ENCODE results near the gene MINDY1.

The MINDY1 gene

DNA sequence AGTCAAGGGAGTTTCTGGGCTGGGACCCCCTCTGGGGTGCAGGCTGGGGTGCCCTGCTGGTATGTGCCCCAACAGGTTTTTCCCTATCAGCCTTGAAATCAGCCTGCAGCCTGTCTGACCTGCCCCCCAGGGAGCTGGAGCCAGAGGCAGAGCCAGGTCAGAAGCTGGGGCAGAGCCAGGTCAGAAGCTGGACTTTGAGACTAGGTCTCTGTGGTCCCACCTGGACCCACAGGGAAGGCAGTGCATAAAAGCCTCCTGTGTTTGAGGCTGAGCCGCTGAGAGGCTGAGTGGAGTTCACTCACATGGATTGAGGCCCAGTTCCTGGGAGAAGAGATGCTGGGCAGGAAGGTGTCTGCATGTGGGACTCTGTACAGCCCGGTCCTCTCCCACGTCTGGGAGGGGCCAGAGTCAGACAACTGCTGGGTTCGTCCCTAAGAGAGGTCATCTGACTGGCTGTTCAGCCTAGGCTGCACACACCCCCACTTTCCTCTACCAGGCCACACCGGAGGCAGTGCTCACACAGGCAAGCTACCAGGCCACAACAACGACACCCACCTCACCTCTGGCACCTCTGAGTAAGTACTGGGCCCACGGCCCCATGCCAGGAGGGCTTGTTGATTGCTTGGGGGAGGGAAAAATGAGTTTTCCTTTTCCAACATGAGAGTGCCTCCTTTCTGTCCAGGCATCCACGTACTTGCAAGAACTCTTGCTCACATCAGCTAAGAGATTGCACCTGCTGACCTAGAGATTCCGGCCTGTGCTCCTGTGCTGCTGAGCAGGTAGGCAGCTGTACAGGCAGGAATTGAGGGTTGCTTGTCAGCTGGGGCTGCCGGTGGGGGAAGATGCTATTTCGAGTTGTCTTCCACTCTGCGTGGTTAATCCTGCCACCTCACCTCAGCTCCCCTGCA, 24.6 kb downstream of the MINDY1 start, which contains the start of gene ANXA9:
Gene ANXA9 (plus strand): TSS at position 488 of the 908 bp plus-strand sequence. CDS start 814 bp downstream, outside the sequence.
- no peak for DNase-seq

DNA sequence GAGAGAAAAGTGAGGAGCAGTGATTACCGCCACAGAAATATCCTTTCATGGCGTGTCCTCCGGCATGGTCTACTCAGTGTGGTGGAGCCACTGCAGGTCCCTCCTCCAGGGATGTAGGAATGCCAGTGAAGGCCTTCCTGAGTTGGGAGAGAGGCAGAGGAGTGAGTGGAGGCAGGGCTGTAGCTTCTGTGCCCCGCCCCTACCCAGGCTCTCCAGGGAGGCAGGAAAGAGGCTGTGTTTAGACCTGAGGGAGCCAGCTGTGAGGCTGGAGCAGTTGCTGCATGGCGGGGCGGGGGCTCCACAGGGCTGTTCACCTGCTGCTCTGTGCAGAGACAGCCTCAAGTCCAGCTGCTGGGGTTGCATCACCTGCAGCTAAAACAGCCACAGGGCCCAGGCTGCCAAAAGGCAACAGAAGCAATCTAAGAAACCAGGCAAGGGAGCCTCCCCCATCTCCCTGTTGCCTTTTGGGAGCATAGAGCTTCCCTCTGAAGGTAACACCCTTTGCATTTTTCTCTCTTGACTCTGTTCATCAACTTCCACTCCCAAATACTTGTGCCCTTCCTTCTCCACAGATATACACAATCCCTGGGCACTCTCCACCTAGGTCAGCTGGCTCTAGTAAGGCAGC, 25.4 kb downstream of the MINDY1 start:
- DNase-seq = peak; percentile 87

DNA sequence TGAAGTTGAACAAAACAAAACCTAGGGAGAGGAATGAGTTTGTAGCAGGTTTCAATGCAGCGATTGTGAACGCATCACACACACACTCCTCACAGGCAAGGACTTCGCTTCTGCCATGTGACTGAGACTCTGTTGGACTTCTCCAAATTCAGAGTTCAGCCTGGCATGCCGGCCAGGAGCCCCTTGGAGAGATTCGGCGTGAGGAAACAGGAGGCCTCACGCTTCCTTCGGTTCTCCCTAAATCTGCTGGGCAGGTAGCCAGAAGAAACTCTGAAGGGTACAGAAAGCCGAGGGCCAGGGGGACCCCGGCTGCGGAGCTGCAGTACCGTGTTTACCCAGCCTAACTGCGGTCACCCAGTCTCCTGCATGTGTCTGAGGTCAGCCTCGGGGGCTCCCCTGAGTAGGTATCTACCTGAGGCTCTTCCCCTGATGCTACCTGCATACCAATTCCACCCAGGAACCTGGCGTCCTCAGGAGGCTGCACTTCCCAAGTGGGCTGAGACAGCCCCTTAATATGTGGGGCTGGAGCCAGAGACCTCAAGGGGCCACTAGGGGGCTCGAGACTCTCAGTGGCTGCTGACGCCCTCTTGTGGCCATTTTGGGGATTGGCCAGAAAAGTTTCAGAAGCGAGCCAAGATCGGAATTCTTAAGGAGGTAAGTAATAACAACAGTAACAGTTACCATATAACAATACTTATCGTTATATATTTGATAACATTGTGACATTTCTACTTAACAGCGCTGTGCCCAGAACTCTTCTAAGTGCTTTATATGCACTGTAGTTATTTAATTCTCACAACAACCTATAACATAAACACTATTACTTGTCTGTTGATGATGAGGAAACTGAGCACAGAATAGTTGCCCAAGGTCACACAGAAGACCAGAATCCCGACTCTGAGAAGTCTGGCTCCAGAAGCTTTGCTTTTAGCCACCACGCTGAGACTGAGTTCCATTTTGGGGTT, 27.3 kb downstream of the MINDY1 start:
- peak; percentile 71 for DNase-seq

DNA sequence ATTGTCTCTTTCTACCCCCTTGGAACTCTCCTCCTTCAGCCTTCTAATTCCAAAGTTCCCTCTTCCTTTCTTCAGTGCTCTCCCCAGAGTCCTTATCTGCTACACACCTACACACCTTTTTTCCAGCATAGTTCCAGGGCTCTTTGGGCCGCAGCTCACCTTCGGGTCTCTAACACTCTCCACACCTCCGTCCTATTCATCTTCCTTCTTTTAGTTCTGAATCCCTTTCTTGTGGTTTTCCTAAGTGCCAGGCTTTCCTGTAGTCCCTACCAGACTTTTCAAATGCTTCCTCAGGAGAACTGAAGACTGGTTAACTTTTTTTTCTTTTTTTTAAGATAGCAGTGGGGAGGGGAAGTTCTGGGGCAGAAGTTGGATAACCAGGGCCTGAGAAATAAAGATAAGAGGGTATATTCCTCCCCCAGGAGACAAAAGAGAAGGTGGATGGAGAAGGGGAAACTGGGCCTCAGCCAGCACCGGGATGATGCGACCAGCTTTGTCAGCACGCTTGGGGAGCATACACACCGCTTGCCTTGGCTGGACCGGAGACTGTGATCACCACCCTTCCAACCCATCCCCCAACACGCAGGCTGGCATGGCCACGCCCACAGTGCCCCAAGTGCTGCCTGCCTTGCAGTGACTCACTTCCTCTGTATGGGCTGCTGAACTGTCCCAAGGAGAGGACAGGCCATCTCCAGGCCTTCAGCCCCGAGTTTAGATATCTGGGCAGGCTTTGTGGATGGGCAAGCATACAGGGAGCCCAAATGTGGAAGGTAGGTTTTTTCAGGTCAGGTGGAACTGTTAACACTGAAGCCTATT, 29.6 kb downstream of the MINDY1 start:
- DNase-seq = peak; percentile 84

DNA sequence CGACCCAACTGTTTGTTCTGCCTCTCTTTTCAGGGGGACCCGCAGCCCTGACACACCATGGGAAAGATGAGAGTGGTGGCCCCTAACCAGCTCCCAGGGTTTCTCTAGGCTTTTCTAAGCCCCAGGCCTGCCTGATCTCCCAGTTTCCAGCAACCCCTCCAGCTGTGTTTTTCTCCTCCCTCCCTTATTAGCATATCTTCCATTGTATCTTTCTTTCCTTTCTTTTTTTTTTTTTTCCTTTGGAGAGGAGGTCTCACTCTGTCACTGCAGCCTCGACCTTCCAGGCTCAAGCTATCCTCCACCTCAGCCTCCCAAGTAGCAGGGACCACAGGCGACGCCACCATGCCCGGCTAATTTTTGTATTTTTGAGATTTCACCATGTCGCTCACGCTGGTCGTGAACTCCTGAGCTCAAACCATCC, 30.3 kb downstream of the MINDY1 start:
- DNase-seq = no peak

DNA sequence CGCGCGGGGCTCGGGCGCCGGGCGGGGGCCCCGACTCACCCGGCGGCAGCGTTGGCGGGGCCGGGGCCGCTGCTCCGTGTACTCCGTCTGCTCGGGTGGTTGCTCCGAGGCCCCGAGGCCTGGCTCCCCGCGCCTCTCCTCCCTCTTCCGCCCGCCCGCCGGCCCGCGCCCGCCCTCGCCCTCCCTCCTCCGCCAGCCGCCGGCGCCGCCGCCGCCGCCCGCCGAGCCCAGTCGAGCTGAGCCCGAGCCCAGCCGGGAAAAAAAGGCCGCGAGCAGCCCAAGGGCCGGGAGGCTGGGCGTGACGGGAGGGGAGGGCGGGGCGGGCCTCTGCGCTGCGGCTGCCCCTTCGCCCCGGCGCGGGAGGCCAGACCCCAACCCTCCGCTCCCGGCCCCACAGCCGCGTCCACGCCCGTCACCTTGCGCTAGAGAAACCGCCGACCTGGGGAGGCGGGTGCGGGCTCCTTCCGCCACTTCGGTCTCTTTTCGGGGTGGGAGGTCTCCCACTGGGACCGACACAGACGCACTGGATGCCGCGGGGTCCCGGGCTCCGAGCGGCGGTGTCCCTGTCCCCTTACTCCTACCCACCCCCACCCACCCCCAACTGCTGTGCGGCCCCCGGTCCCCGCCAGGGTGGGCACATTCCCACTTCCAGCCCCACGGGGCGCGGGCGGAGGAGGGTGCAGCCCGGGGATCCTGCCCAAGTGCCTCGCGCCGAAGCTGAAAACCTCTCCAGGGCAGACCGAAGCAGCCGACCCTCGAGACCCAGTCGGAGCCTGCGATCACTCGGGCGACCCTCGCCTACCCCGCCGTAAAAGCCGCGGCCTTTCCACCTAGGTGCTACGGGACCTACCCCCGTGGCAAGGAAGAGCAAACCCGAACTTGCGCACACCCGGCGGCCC, 31.9 kb downstream of the MINDY1 start, which contains the start of gene CERS2:
Gene CERS2 (minus strand): TSS at position 256 of the 899 bp plus-strand sequence. CDS start 5,745 bp downstream, outside the sequence.
- peak; percentile 68 for DNase-seq

DNA sequence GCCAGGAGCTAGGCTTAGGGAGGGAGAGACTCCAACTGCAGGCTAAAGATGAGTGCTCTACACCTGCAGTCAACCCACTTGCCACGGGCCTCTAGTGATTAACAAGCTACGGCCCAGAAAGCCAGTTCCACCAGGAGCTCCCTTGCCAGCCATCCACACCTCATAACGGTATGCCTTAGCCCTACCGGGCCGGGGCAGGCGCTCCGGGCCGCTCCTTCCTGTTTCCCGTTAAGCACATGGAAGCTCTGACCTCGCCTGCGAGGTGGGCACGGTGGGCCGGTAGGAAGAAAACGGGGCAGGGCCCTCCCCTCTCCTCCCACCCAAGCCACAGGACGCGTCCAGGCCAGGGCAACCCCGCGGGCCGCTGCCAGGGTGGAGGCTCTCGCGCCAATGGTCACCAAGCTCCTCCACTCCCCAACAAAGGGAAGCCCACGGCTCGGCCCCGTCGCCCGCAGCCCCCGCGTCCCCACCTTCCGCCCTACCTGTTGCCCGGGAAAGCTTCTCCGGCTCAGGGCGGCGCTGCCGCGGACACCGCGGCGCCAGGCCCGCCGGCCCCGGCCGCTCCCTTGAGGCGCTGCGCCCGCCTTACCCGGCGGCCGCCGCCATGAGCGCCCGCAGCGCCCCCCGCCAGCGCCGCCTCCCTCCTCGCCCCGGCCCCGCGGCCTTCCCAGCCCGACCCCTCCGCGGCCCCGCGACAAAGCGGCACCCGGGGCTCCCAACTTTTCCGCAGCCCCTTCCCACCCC, 32.7 kb downstream of the MINDY1 start:
- DNase-seq = no peak

DNA sequence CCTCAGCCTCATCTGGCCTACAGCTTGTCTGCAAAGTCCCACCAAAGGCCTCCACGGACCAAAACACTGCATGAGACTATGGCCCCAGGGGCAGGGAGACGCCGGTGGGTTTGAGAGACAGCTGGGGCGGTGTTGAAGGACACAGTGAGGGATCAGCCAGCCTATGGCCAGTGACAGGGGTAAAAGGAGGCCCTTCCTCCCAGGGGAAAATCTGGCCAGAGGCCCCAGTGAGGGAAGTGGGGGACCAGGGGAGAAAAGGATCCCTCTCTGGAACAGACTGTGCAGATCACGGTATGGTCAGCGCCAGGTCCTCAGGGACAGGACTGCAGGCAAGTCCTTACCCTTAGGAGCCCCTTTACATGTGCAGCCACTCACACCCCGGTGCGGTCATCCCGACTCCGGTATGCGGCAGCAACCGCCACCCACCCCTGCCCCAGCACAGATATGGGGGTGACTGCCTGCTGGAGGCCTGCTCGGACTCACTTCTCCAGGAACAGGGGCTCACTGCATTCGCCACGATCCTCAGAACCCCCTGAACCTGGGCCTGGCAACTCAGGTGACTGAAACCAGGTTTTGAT, 33.4 kb downstream of the MINDY1 start:
- no peak for DNase-seq

DNA sequence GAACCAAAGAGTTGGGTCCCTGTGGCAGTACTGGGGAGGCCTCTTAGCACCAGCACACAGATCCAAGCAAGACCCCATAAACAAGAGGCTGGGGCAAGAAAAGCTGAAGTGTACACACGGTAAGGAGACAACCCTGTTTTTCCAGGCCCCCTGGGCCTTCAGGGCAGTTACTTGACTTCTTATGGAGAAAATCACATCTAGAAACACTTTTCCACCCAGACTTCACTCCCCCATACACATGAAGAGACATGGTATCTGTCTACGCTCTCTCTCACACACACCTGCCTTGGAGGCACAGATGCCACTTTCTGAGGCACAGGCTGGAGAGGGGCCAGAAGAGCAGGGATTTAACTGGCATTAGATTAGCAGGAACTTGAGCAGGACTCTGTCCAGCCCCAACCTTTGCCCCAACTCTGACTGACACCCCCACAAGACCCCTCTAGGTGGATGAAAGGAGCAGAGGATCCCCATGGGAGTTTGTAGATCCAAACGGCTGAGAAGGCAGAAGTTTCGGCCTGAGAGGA, 34.2 kb downstream of the MINDY1 start:
- no peak for DNase-seq

DNA sequence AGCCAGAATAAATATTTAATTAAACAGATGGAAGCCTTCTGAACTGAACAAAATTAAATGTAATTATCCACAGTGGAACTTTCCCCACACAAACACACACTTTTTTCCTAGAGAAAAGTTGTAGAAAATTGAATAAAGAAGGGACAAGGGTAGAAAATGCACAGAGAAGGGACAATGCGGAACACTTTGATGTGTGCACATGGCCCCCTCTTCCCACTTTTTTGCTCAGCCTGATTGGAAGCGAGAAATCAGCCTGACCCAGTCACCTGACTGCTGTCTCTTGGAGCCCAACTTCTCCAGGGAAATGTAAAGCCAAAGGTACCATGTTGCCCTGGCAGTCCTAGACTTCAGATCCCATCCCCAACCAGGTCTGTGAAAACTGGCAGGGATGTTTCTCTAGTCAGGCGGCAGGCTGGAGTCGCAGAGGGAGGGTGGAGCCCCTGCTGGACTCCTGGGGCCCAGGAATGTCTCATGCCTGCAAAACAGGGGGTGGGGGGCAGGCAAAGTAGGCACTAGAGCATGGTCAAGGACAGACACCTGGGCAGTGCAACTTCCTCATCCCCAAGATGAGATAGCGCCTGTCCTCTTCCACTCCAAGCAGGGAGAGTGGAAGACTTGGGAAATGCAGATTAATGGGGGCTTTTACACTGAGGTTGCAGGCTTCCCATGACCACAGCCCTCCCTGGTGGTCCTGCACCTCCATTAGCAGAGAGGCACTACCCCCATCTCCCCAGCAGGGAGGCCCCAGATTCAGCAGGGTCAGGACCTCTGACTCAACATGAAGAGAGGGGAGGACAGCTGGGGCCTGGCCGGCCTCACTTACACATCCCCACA, 34.9 kb downstream of the MINDY1 start:
- DNase-seq = no peak

DNA sequence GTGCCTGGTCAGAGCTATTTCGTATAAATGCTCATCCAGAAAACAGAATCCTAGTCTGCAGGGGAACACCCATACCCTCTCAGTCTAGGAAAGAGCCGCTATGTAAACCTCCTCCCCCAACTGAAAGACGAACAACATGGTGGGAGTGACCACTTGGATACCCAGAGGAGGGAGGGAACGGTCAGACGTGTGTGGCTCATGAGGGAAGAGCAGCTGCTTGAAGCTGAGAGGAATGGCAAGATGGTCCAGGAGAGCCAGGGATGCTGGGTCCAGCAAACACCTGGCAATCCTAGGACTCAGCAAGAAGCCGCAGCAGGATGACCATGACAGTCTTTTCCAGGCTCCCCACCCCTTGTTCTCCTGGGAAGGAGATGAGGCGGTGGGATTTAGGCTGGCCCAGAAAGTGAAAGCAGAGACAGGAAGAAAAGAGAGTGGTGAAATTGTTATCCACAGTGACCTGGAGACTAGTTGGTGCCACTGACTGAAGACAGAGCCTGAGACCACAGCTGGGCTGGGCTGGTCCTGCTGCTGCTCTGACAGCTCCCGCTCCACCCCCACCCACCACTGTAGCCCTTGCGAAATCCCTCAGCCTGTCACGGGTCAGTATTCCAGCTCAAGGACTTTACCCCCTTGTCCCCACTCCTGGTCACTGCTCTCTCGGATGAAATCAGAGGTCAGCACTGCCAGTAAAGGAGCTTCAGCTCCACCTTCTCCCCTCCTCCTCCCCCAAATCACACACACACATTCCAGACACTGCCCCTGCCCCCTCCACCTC, 35.7 kb downstream of the MINDY1 start:
- no peak for DNase-seq

DNA sequence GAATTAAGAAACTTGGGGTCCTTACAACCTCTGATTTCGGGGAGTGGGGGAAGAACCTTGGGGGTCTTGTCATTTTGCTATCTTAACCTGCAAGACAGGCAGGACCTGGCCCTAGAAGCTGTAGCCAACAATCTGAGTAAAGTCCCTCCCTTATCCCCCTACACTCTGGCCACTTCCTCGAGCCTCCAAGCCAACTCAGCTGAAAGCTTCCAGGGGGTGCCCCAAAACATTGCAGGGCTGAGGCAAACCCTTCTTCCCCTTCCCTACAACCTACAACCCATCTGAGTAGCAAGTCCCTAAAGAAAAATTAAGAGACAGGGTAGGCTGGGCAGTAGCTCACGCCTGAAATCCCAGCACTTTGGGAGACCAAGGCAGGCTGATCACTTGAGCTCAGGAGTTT, 37.1 kb downstream of the MINDY1 start:
- DNase-seq = no peak

DNA sequence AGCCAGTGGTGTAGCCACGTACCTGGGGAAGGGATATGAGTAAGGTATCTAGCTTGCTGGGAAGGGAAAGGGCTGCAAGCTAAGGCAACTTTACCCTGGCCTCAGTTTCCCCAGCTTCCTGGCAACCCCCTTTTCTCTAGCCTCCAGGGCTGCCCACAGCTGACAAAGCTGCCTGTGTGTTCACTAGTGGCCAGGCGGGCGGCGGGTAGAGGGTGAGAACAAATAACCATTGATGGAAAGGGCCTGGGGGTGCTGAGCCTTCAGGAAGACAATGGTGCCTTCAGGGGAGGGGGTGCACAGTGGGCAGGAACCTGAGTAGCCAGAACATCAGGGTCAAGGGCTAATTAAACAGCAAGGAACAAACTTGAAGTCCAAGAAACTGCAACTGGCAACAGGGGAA, 38.2 kb downstream of the MINDY1 start:
- no peak for DNase-seq

DNA sequence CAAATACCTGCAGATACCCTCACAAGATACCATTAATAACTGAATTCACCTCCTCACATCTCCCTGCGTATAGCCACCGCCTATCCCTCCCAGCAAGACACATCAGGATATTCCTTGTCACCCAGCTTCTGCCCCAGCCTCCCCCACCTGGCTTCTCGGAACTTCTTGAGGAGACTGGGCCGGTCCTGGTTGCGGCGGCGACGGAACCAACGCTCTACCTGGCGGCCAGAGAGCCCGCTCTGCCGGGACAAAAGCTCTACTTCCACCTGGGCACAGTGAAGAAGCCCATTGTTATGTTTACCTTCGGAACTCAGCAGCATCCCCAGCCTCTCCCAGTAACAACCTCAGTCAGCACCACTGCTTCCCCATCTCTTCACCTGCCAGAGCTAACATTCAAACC, 38.8 kb downstream of the MINDY1 start:
- no peak for DNase-seq

DNA sequence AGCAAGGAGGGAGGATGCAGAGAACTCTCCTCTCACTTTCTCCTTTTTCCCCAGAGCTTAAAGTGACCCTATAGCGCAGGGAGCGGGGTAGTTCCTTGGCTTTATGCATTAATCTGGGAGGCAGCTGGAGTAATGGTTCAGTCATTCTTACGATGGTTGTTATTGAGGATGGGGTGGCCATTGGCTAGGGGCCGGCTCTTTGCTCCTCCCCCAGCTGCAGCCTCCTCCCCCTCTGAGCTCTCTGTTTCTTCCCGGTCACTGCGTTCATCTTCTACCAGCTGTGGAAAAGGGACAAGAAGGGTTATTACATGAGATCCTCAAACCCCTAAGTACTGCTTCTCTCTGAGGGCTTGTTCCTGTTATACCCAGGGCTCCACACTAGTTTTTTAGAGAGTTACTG, 40.7 kb downstream of the MINDY1 start:
- no peak for DNase-seq

DNA sequence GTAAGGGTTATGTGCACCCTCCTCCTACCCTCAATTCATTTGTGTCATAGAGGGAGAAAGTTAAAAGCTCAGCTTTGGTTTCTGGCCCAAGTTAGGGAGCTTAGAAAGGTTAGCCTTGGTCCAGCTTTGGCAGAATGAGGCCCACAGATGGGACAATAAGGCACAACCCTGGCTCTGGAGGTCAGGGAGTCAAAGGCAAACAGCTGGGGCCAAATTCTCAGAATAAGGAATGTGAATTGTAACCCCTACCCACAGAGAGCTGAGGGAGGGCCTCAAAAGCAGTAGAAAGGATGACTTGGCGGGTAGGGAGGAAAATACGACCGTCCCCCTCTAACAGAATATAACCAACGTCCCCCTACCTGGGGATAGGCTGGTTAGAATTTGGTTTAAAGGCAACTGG, 41.1 kb downstream of the MINDY1 start:
- no peak for DNase-seq

DNA sequence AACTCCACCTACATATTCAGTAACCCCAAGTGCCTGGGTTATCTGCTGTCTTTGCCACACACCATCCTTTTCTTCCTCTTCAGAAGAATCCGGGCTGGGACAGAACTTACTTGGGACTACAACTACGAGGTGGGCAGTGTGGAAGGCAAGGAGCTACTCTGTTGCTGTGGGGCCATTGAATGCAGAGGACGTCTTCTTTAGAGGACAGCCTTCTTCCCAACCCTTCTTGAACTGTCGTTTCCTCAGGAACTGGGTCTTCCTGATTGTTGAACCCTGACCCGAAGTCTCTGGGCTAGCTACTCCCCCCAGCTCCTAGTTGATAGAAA, 42.6 kb downstream of the MINDY1 start:
- no peak for DNase-seq
